Measurements from ENCODE around the gene SUPT4H1.
"Not testable (repeated sequence)": the region's sequence is repeated elsewhere in the genome, so short reads cannot be mapped to it uniquely, and the experiment has no call there.

SUPT4H1 gene

GRCh38 chr17:58351831-58352595 lies at the start of gene SUPT4H1:
Gene SUPT4H1, minus strand, starts transcription at chr17:58352201. Its CDS starts 66 bp downstream, at chr17:58352135.
- DNase-seq (ENCODE audit: low read depth): peak; percentile 97
- TF ChIP-seq, protein P1, sequence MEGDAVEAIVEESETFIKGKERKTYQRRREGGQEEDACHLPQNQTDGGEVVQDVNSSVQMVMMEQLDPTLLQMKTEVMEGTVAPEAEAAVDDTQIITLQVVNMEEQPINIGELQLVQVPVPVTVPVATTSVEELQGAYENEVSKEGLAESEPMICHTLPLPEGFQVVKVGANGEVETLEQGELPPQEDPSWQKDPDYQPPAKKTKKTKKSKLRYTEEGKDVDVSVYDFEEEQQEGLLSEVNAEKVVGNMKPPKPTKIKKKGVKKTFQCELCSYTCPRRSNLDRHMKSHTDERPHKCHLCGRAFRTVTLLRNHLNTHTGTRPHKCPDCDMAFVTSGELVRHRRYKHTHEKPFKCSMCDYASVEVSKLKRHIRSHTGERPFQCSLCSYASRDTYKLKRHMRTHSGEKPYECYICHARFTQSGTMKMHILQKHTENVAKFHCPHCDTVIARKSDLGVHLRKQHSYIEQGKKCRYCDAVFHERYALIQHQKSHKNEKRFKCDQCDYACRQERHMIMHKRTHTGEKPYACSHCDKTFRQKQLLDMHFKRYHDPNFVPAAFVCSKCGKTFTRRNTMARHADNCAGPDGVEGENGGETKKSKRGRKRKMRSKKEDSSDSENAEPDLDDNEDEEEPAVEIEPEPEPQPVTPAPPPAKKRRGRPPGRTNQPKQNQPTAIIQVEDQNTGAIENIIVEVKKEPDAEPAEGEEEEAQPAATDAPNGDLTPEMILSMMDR (IDR thresholded peaks at IDR 0.05; ENCODE audit: insufficient read depth, low read depth, low read length, missing control alignments): no peak

DNA sequence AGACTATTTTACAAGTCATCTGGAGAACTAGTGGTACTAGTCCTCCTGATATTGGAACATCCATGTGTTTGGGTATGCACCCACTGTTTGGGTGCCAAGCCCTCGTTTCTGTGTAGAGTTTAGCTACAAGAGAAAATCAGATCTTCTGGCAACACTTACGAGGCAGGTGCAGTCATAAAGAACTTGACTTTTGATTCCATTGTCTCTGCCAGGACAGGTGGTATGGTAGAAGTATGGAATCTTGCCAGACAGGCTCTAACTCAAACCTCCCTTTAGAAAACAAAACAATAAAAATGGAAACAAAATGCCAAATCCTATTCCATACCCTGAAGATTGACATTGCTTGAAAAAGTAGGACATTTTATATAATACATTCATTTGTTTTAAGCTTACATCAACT lies 49.3 kb upstream of the SUPT4H1 start:
- TF ChIP-seq, protein P1 (IDR thresholded peaks at IDR 0.05; ENCODE audit: insufficient read depth, low read depth, low read length, missing control alignments): no peak
- H3K4me3 ChIP-seq (ENCODE audit: low read length): no peak overlapping the region
- DNase-seq (ENCODE audit: low read depth): peak; percentile 21

More at GRCh38 chr17:58351831-58352595, at the start of gene SUPT4H1:
- peak within 1 kb of the TSS; percentile 99 for H3K4me3 ChIP-seq (ENCODE audit: low read length)

DNA sequence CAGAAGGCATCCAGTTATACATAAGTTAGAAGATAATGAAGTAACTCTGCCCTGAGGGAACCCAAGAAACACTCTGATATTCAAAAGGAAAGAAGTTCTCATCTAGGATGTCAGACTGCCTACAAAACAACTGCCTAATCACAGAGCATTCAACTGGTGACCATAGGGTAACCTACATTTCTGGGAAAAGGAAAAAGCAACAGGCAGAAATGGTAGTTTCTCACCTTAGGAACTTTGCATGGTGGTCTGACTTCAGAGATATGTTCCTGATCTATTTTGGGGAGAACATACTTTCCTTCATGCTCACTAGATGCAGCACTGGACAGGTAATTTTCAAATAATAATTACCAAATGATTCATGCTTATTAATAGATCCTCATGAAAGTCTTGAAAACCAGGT lies 48.8 kb upstream of the SUPT4H1 start:
- TF ChIP-seq, protein P1 (IDR thresholded peaks at IDR 0.05; ENCODE audit: insufficient read depth, low read depth, low read length, missing control alignments): no peak
- no peak overlapping the region for H3K4me3 ChIP-seq (ENCODE audit: low read length)
- no peak for DNase-seq (ENCODE audit: low read depth)

GRCh38 chr17:58399974-58400373 lies 48.0 kb upstream of the SUPT4H1 start:
- peak; percentile 74 for DNase-seq (ENCODE audit: low read depth)
- H3K4me3 ChIP-seq (ENCODE audit: low read length): no peak overlapping the region
- TF ChIP-seq, protein P1 (IDR thresholded peaks at IDR 0.05; ENCODE audit: insufficient read depth, low read depth, low read length, missing control alignments): no peak

DNA sequence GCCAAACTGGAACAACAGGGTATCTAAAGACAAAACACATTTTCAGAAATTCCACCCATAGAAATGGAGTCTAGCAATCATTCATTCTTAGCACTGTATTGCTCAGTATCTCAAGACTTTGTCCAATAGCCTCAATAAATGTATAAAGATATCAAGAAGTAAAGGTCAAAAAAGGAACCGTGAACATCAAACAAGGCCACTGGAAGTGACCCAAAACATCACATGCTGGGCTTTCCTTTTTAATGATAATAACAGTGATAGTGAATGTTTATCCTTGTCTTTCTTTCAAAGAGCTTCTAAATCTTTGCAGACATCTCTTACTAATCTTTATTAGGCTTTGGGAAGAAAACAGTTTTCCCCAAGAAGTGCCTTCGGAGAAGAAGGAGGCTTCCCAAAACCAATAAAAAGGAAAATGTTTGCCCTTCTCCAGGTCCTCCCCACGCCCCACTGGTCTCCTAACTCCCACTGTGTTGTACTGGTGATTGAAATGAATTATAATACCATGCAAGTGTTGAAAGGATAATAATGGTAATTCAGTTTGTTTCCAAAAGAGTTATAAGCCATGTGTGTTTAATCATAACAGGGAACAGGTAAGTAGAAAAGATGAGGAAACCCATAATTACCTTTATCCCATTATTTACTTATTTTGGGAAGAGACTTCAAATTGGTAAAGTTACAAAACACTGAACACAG lies 46.7 kb upstream of the SUPT4H1 start:
- DNase-seq (ENCODE audit: low read depth): no peak
- no peak overlapping the region for H3K4me3 ChIP-seq (ENCODE audit: low read length)
- TF ChIP-seq, protein P1 (IDR thresholded peaks at IDR 0.05; ENCODE audit: insufficient read depth, low read depth, low read length, missing control alignments): no peak

DNA sequence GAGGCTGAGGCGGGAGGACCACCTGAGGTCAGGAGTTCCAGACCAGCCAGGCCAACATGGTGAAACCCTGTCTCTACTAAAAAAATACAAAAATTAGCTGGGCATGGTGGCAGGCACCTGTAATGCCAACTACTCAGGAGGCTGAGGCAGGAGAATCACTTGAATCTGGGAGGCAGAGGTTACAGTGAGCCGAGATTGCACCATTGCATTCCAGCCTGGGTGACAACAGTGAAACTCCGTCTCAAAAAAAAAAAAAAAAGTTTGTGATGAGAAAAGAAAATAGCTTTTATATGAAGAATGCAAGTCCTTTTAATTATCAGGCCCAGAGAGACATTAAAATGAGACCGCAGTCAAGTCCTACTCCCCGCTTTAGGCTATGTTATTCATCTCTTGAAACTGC lies 45.4 kb upstream of the SUPT4H1 start:
- not testable (repeated sequence) for DNase-seq (ENCODE audit: low read depth); H3K4me3 ChIP-seq (ENCODE audit: low read length)

DNA sequence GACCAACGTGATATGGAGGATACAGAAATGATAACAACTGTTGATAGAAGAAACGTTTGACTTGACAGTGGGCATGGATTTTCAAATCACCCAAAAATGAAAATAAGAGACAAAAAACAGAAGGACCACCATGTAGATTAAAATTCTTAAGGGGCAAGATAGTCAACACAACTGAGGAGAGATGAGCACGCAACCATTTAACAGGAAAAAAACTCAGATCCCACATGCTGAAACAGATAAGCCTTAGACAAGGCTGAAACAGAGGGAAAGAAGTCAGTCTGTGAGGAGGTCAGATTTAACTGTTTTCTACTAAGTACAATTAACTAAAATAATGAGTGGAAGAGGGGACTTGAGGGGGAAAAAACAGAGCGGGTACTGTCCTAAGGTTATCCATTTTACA lies 44.2 kb upstream of the SUPT4H1 start:
- TF ChIP-seq, protein P1 (IDR thresholded peaks at IDR 0.05; ENCODE audit: insufficient read depth, low read depth, low read length, missing control alignments): no peak
- no peak for DNase-seq (ENCODE audit: low read depth)
- no peak overlapping the region for H3K4me3 ChIP-seq (ENCODE audit: low read length)
